GM19351 (cell line): Measurements from ENCODE around the gene ZC3HAV1.
"Not testable (repeated sequence)": the region's sequence is repeated elsewhere in the genome, so short reads cannot be mapped to it uniquely, and the experiment has no call there.

Experiments used
- ATAC-seq: cut with Tn5 transposase; IDR thresholded peaks from one replicate; pipeline ENCODE4 v1.9.1; 2021; ENCODE audit warnings: mild to moderate bottlenecking, moderate library complexity; ENCODE audit not compliant: unreplicated experiment

The ZC3HAV1 gene

GRCh38 chr7:139029353-139029752, 80.2 kb downstream of the ZC3HAV1 start:
- ATAC-seq: no peak

DNA sequence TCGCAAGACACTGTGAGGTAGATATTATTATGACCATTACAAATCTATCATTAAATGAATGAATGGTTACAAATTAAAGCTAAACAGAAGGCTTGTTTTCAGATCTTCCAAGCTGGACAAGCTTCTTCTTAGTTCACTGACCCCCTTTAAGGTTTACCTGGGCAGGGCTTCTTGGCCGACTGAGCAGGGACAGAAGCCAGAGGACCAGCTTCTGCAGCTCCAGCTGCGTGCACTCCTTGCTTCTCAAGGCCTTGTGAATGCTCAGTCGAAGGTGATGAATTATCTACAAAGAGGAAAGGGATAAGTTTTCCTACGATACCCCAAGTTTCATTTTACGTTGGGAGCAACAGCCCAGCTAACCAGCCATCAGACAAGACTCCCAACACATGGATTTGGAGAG, 83.0 kb downstream of the ZC3HAV1 start:
- no peak for ATAC-seq

- not testable (repeated sequence) for ATAC-seq
These were observed 83.7 kb downstream of the ZC3HAV1 start for GRCh38 chr7:139025861-139026260.

- ATAC-seq: no peak
These were observed 86.4 kb downstream of the ZC3HAV1 start for GRCh38 chr7:139023076-139023475.

GRCh38 chr7:139022286-139022685, 87.2 kb downstream of the ZC3HAV1 start:
- ATAC-seq: no peak

DNA sequence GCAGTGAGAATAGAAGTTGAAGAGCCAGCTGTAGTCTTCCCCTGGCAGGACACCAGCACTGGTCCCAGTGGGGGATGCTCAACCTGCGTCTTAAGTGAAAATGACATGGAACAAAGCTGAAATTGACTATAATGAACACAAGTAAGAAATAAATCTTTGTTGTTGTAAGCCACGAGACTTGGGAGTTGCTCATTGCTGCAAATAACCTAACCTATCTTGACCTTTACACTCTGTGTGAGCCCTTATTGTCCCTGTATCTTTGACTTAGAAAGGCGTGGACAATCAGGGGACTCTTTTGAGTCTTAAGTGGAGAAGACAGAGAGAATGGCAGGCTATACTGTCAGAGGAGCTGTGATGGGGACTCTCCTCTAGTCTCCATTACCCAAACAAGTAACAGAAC, 90.6 kb downstream of the ZC3HAV1 start:
- ATAC-seq: no peak

DNA sequence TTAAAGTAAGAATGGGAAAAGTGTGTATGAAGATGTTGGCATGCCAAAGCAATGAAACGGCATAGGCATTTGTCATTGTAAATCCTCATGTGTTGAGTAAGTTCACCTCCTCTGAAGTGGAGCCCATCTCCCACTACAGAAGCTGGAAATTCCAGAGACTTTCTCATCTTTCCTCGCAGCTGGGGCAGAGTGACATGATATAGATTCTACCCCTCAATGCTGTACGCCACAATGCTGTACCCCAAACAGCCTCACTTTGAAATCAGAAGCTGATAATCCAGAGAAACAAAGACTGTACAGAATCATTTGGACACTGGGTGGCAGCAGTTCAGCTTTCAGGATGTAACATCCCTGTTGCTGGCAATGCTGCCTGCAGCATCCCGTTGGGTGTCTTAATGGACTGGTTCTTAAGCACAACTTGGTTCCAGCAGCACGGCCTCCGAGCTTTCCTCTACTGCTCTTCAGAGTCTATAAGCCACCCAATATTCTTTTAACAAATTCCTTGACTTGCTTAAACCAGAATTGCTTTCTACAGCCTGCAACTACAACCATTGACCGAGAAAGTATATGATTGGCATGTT, 92.5 kb downstream of the ZC3HAV1 start:
- peak; percentile 97 for ATAC-seq

GRCh38 chr7:139011373-139011772, 98.1 kb downstream of the ZC3HAV1 start:
- ATAC-seq: no peak

DNA sequence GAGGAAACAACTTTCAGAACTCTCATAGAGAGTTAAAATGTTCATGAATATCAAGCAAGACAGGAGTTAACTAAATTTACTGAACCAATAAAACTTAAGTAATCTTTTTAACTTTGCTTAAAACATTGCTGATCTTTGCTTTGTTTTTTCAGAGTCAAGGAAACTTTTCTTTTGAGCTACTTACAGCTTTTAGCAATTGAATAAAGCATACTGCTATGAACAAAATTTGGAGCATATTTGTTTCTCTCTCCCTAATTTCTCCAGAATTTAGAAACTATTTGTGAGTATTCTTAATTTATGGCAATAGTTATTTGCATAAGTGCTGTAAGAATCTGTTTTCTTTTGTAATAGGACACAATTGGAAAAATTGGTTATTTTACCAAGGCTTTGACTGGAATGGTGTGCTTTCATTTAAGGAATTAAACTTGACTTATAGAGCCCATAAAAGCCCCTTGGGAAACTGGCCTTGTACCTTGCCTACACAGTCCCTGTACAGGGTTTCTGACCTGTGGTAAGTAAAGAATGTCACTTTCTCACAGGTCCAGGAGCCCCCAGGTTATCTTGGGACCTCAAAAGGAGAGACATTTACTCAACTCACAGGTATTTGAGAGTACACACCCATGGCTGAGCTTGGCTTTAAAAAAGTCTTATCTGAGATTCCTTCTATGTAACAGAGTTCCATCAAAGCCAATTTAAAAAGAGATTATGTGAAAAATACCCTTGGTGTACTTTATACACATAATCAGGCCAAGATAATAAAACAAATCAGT, 105.0 kb downstream of the ZC3HAV1 start:
- no peak for ATAC-seq

DNA sequence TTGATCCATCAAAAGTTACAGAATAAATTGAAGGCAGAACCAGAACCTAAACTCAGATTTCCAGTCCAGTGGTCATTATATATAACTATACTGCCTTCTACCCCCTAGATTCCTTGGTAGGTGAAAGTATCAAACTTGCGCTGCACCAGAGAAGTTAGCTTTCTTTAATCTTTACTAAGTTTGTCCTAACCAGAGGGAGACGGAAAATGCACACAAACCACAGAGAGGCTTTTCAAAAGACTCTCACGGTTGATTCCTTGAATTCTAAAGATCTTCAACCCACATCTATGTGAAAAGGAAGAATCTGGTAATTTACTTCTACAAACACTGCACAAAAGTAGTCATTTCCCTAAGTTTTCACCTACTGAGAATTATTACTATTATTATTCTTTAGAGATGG, 110.1 kb downstream of the ZC3HAV1 start:
- ATAC-seq: no peak
